H9 (cell line): ENCODE measurements around the gene FPR2. TPM values are rescaled to one million over a fixed set of nuclear protein-coding genes. Genes with fewer than 3 reads are reported as not detected.

Source experiments
- DNase-seq: peaks from one replicate; pipeline ENCODE4 v3.0.0-alpha.2; 2017
- H2AFZ ChIP-seq: one replicate; pipeline ENCODE4 v1.6.1; 2013; ENCODE audit warnings: mild to moderate bottlenecking, low read length, control low read depth, moderate library complexity
- H2AK5ac ChIP-seq: 2 replicates; pipeline ENCODE4 v1.6.1; 2013; ENCODE audit warnings: low read length, control low read depth, mixed read lengths; ENCODE audit not compliant: insufficient read length
- H2BK120ac ChIP-seq: one replicate; pipeline ENCODE4 v1.6.1; 2013; ENCODE audit warnings: low read depth, mild to moderate bottlenecking, low read length, control low read depth, inconsistent platforms; ENCODE audit not compliant: poor library complexity, severe bottlenecking
- H2BK12ac ChIP-seq: 2 replicates; pipeline ENCODE4 v1.6.1; 2013; ENCODE audit warnings: low read length, control low read depth, mixed read lengths, low read depth; ENCODE audit not compliant: insufficient read length
- H2BK15ac ChIP-seq: 2 replicates; pipeline ENCODE4 v1.6.1; 2013; ENCODE audit warnings: low read depth, low read length, control low read depth
- H2BK20ac ChIP-seq: one replicate; pipeline ENCODE4 v1.6.1; 2013; ENCODE audit warnings: low read depth, mild to moderate bottlenecking, low read length, control low read depth, inconsistent platforms; ENCODE audit not compliant: poor library complexity, severe bottlenecking
- H2BK5ac ChIP-seq: 2 replicates; pipeline ENCODE4 v1.6.1; 2013; ENCODE audit warnings: low read length, control low read depth, mixed read lengths; ENCODE audit not compliant: insufficient read length
- H3K14ac ChIP-seq: 2 replicates; pipeline ENCODE4 v1.6.1; 2013; ENCODE audit warnings: low read length, control low read depth; ENCODE audit not compliant: insufficient read depth
- H3K18ac ChIP-seq: 2 replicates; pipeline ENCODE4 v1.6.1; 2013; ENCODE audit warnings: low read depth, mild to moderate bottlenecking, mixed read lengths, low read length, control low read depth; ENCODE audit not compliant: insufficient read length
- H3K23ac ChIP-seq: 2 replicates; pipeline ENCODE4 v1.6.1; 2013; ENCODE audit warnings: low read length, control low read depth, mixed read lengths, low read depth; ENCODE audit not compliant: insufficient read length
- H3K23me2 ChIP-seq: 2 replicates; pipeline ENCODE4 v1.6.1; 2013; ENCODE audit warnings: low read depth, mild to moderate bottlenecking, mixed read lengths, low read length, control low read depth; ENCODE audit not compliant: insufficient read length, poor library complexity, severe bottlenecking
- H3K27ac ChIP-seq: 2 replicates; pipeline ENCODE4 v1.5.1; 2013; ENCODE audit warnings: low read length, control low read depth, mixed read lengths, low read depth; ENCODE audit not compliant: insufficient read length
- H3K27me3 ChIP-seq: 2 replicates; pipeline ENCODE4 v1.6.1; 2013; ENCODE audit warnings: low read length, control low read depth, inconsistent platforms; ENCODE audit not compliant: insufficient read depth
- H3K4ac ChIP-seq: 2 replicates; pipeline ENCODE4 v1.6.1; 2013; ENCODE audit warnings: low read depth, mild to moderate bottlenecking, control low read depth, inconsistent platforms, low read length, moderate library complexity
- H3K4me1 ChIP-seq: 2 replicates; pipeline ENCODE4 v1.6.1; 2013; ENCODE audit warnings: low read length, control low read depth, inconsistent platforms; ENCODE audit not compliant: insufficient read depth
- H3K4me2 ChIP-seq: 2 replicates; pipeline ENCODE4 v1.6.1; 2013; ENCODE audit warnings: low read length, control low read depth, mixed read lengths; ENCODE audit not compliant: insufficient read length, insufficient read depth
- H3K56ac ChIP-seq: 2 replicates; pipeline ENCODE4 v1.6.1; 2013; ENCODE audit warnings: low read depth, mild to moderate bottlenecking, mixed read lengths, low read length, control low read depth; ENCODE audit not compliant: insufficient read length
- H3K79me1 ChIP-seq: 2 replicates; pipeline ENCODE4 v1.6.1; 2013; ENCODE audit warnings: low read depth, mild to moderate bottlenecking, moderate library complexity, low read length, control low read depth, inconsistent platforms; ENCODE audit not compliant: insufficient read depth, poor library complexity, severe bottlenecking
- H3K79me2 ChIP-seq: 2 replicates; pipeline ENCODE4 v1.6.1; 2013; ENCODE audit warnings: low read length, control low read depth, inconsistent platforms; ENCODE audit not compliant: insufficient read depth
- H3K9ac ChIP-seq: 2 replicates; pipeline ENCODE4 v1.6.1; 2013; ENCODE audit warnings: low read length, control low read depth, mixed read lengths; ENCODE audit not compliant: insufficient read length; ENCODE audit errors: extremely low read depth
- H3K9me3 ChIP-seq: one replicate; pipeline ENCODE4 v1.6.1; 2013; ENCODE audit warnings: low read depth, low read length, inconsistent platforms; ENCODE audit not compliant: control insufficient read depth
- H3T11ph ChIP-seq: one replicate; pipeline ENCODE4 v1.6.1; 2013; ENCODE audit warnings: mild to moderate bottlenecking, low read length, control low read depth, inconsistent platforms
- H4K20me1 ChIP-seq: one replicate; pipeline ENCODE4 v1.6.1; 2013; ENCODE audit not compliant: control insufficient read depth, insufficient read length, insufficient read depth
- H4K5ac ChIP-seq: 2 replicates; pipeline ENCODE4 v1.6.1; 2013; ENCODE audit warnings: low read depth, mild to moderate bottlenecking, mixed read lengths, low read length, control low read depth; ENCODE audit not compliant: insufficient read length
- H4K8ac ChIP-seq: replicated peaks from 2 replicates; pipeline ENCODE4 v1.6.1; 2013; ENCODE audit warnings: low read length, control low read depth, mixed read lengths, low read depth; ENCODE audit not compliant: insufficient read length
- H4K91ac ChIP-seq: 2 replicates; pipeline ENCODE4 v1.6.1; 2013; ENCODE audit warnings: low read depth, mild to moderate bottlenecking, moderate library complexity, mixed read lengths, low read length, control low read depth; ENCODE audit not compliant: insufficient read length
- H3K27ac Mint-ChIP-seq, 3 experiments: 2 replicates in 2 of 3; 3 replicates in 1 of 3; pipeline ENCODE4 v1.8.0; 2020 to 2021; ENCODE audit warnings: mixed read lengths in 3 of 3, mild to moderate bottlenecking in 1 of 3, moderate library complexity in 1 of 3
- H3K27me3 Mint-ChIP-seq: 2 replicates; pipeline ENCODE4 v1.8.0; 2021; ENCODE audit warnings: low read depth, mild to moderate bottlenecking, moderate library complexity, mixed read lengths
- H3K36me3 Mint-ChIP-seq, 3 experiments: 2 replicates in 2 of 3; 3 replicates in 1 of 3; pipeline ENCODE4 v1.8.0; 2020 to 2021; ENCODE audit warnings: low read depth in 3 of 3, mixed read lengths in 3 of 3; ENCODE audit not compliant: insufficient read depth in 1 of 3
- H3K4me1 Mint-ChIP-seq, 2 experiments: 2 replicates each; pipeline ENCODE4 v1.8.0; 2020; ENCODE audit warnings: mixed read lengths in 2 of 2
- H3K4me3 Mint-ChIP-seq, 2 experiments: 2 replicates in 1 of 2; 3 replicates in 1 of 2; pipeline ENCODE4 v1.8.0; 2020 to 2021; ENCODE audit warnings: mild to moderate bottlenecking in 2 of 2, mixed read lengths in 2 of 2, moderate library complexity in 1 of 2
- H3K9me3 Mint-ChIP-seq, 2 experiments: 2 replicates in 1 of 2; 3 replicates in 1 of 2; pipeline ENCODE4 v1.8.0; 2020; ENCODE audit warnings: mild to moderate bottlenecking in 2 of 2, mixed read lengths in 2 of 2, moderate library complexity in 1 of 2
- CTCF ChIP-seq: fragments of 200-600 bp; sonication (generic); conservative IDR thresholded peaks from 3 replicates; pipeline ENCODE4 v1.8.0; 2021; ENCODE audit warnings: antibody characterized with exemption, mild to moderate bottlenecking
- WGBS: extraction: QIAGEN DNeasy Blood & Tissue Kit; methylation state at CpG from one replicate; pipeline ENCODE4 v1.1.7; 2013; ENCODE audit warnings: missing lambda C conversion rate, low lambda C conversion rate, mixed read lengths; ENCODE audit not compliant: insufficient read length; ENCODE audit errors: extremely low coverage; 5-methylcytosine and 5-hydroxymethylcytosine counted together
- total RNA-seq: library from RNA; stranded (reverse); gene quantifications from 2 replicates; pipeline ENCODE4 v1.2.1, GENCODE V29; 2021

The FPR2 gene
- total RNA-seq, 1 experiment from 2014 or later = not detected

GRCh38 chr19:51788029-51788428 lies 27.0 kb downstream of the FPR2 start:
- H2BK20ac ChIP-seq = no peak overlapping the region
- no peak overlapping the region for H3K4ac ChIP-seq
- no peaks in the 10 kb centered on the region for H3K27me3 ChIP-seq
- Mint-ChIP-seq H3K9me3 (peaks cover 38 to 54% of the 10 kb centered on the region in 2 experiments), H3K4me3 (no peak overlapping the region), H3K36me3 (peaks cover 0 to 6% (median 3%) of the 10 kb centered on the region in 3 experiments; a peak in 1 of 7 replicates), H3K27ac (no peak overlapping the region), H3K4me1 (no peaks in the 10 kb centered on the region), H3K27me3 (peaks cover 8% of the 10 kb centered on the region)
- no peaks in the 10 kb centered on the region for H3K23me2 ChIP-seq
- no peaks in the 10 kb centered on the region for H3K79me1 ChIP-seq
- no peak overlapping the region for H3K4me2 ChIP-seq
- H3K9ac ChIP-seq = no peak overlapping the region
- no peaks in the 10 kb centered on the region for H3K9me3 ChIP-seq
- H2BK12ac ChIP-seq = no peak overlapping the region
- DNase-seq = no peak
- H3K18ac ChIP-seq = no peak overlapping the region
- no peak overlapping the region for H3K56ac ChIP-seq
- WGBS = no CpG with 5 or more reads among the region's 2 CpGs
- H4K91ac ChIP-seq = no peak overlapping the region
- no peak overlapping the region for H3K23ac ChIP-seq
- H3T11ph ChIP-seq = no peak overlapping the region
- H2BK15ac ChIP-seq = no peak overlapping the region
- H2BK5ac ChIP-seq = no peak overlapping the region
- no peak for TF ChIP-seq CTCF
- no peaks in the 10 kb centered on the region for H4K20me1 ChIP-seq
- H3K4me1 ChIP-seq = no peaks in the 10 kb centered on the region
- no peak overlapping the region for H3K27ac ChIP-seq
- H2AK5ac ChIP-seq = no peak overlapping the region
- no peak overlapping the region for H4K5ac ChIP-seq
- H4K8ac ChIP-seq = no peak overlapping the region
- no peaks in the 10 kb centered on the region for H3K79me2 ChIP-seq
- no peak overlapping the region for H3K14ac ChIP-seq
- H2BK120ac ChIP-seq = no peak overlapping the region
- H2AFZ ChIP-seq = no peak overlapping the region
